Activated naive CD4-positive, alpha-beta T cell (primary cell): ENCODE data around the gene AMN.

ENCODE experiments used
- DNase-seq, 4 experiments: peaks; one replicate each; lab custom pipeline; 2025; lab: John Stamatoyannopoulos, UW

Gene AMN

DNA sequence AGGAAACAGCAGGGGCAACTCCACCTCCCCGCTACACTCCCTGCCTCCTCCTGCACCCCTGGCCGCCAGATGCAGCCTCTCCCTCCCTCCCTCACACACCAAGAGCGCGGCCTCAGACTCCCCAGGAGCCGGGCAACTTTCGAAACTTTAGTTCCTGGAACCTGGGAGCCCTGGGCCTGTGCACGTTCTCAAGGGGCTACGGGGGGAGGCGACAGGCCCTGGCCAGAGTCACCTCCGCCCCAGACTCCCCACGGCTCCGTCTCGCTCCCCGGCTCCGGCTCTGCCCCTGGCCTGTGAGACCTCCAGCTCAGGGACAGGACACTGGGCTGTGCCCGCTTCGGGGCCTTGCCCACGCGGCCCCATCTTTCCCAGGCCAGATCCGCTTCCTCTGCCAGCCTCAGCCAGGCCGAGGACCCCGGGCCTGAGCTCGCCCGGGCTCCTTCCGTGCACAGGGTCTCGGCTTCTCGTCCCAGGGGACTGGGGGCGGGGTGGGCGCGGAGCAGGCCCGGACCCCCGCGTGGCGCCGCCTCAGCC, 5.5 kb downstream of the AMN start:
- DNase-seq, result no peak

DNA sequence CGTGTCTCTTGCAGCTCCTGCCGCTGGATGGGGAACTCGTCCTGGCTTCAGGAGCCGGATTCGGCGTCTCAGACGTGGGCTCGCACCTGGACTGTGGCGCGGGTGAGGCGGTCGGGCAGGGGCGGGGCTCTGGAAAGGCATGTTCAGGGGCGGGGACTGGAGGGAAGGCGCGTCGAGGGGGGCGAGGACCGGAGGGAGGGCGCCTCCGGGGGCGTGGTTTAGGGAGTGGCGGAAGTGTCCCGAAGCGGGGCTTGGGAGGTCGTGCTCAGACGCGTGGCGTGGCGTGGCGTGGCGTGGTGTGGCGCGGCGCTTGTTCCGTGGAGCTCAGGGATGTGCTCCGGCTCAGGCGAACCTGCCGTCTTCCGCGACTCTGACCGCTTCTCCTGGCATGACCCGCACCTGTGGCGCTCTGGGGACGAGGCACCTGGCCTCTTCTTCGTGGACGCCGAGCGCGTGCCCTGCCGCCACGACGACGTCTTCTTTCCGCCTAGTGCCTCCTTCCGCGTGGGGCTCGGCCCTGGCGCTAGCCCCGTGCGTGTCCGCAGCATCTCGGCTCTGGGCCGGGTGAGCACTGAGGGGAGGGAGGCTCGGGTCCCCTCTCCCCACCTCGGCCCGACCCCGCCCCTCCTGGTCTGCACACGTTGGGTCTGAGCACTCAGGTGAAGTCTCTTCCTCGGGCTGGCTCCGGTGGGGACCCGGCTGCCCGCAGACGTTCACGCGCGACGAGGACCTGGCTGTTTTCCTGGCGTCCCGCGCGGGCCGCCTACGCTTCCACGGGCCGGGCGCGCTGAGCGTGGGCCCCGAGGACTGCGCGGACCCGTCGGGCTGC, 6.2 kb downstream of the AMN start:
- DNase-seq, result peak in 3 of 4 experiments; percentile 27 to 73 (median 62)

DNA sequence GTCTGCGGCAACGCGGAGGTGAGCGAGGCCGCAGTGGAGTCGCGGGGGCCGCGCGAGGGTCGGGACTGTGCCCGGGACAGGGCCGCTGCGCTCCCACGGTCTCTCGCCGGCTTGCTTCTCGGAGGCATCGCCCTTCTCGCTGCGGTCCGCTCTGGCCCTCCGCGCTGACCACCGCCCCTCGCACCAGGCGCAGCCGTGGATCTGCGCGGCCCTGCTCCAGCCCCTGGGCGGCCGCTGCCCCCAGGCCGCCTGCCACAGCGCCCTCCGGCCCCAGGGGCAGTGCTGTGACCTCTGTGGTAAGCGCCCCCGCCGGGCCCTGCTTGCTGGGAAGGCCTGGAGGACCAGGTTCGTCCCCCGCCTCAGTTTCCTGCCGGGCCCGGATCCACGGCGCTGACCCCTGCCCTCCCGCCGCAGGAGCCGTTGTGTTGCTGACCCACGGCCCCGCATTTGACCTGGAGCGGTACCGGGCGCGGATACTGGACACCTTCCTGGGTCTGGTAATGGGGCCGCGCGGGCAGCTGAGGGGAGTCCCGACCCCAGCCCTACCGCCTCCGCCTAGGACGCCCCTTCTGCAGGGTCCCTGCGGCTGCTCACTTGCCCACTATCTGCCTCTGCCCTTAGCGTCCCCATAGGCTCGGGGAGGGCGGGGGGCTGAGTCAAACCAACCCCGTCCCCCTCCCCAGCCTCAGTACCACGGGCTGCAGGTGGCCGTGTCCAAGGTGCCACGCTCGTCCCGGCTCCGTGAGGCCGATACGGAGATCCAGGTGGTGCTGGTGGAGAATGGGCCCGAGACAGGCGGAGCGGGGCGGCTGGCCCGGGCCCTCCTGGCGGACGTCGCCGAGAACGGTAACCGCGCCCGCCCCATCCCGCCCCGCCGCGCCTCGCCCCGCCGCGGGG, 7.0 kb downstream of the AMN start:
- no peak for DNase-seq

DNA sequence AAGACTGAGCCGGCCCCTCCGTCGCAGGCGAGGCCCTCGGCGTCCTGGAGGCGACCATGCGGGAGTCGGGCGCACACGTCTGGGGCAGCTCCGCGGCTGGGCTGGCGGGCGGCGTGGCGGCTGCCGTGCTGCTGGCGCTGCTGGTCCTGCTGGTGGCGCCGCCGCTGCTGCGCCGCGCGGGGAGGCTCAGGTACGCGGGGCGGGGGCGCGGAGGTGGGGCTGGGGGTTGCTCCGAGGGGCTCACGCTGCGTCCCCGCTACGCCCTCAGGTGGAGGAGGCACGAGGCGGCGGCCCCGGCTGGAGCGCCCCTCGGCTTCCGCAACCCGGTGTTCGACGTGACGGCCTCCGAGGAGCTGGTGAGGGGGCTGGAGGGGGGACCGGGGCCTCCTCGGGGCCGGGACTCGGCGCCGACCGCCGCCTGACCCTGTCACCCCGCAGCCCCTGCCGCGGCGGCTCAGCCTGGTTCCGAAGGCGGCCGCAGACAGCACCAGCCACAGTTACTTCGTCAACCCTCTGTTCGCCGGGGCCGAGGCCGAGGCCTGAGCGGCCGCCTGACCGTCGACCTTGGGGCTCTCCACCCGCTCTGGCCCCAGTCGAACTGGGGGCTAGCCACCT, 7.8 kb downstream of the AMN start:
- DNase-seq, result no peak

DNA sequence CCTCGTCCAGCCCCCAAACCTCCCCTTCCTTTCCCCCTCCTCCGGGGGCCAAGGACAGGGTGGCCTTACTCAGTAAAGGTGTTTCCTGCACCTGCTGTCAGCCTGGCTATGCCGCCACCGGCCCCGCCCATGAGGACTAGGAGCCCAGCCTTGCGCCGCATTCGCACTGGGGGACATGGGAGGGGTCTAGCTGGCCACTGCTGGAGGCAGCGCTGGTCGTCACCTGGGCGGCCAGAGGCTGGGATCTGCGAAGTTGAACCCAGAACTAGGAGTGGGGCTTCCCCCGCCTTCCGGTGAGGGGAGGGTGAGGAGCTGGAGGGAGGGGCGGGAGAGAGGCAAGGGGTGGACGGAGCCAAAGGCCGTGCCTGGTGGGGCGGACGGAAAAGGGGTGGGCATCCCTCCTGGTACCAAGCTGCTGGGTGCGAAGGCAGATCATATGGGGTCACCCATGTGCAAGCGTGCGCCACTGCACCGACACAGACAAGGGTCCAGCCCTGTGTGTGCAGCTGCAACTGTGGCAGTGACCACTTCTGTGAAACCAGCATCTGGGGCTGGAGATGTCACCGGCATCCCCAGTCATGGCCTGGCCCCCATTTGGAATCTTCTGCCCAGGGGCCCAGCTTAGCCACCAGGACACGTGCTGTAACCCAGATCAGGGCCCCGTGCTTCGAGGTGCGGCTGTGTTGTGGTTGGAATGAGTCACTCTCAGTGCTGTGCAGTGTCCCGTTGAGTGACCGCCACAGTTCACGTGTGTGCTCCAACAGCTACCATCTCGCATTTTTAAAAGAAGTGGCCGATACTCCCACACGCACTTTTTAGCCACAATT, 8.5 kb downstream of the AMN start:
- no peak for DNase-seq

DNA sequence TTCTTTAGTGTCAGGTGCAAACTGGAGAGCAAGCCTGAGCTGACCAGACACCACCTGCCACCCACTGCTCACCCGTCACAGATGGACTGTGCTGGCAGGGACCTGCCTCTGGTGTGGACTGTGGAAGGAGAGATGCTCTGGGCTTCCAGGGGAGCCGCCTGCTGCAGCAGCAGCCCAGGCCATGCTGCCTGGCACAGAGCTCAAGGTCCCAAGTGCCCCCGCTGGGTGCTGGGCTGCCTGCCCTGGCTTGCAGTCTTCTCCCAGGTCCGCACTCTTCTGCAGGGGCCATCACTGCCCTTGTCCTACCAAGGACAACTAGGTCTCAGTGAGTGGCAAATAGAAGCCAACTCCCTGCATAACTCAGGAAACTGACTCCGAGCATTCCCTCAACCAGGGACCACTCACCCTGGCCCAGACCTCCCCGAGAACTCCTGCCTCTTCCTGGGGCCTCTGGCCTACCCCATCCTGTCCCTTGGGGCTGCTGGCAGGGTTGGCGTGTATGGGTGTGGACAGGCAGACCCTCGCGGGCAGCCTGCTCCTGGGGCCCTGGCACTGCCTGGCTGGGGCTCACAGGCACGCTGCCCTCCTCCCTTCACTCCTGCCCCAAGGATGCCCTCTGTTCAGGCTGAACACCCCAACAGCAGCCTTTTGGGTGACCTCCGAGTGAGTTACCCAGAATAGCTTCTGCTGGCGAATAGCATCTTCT, 9.3 kb downstream of the AMN start:
- no peak for DNase-seq

DNA sequence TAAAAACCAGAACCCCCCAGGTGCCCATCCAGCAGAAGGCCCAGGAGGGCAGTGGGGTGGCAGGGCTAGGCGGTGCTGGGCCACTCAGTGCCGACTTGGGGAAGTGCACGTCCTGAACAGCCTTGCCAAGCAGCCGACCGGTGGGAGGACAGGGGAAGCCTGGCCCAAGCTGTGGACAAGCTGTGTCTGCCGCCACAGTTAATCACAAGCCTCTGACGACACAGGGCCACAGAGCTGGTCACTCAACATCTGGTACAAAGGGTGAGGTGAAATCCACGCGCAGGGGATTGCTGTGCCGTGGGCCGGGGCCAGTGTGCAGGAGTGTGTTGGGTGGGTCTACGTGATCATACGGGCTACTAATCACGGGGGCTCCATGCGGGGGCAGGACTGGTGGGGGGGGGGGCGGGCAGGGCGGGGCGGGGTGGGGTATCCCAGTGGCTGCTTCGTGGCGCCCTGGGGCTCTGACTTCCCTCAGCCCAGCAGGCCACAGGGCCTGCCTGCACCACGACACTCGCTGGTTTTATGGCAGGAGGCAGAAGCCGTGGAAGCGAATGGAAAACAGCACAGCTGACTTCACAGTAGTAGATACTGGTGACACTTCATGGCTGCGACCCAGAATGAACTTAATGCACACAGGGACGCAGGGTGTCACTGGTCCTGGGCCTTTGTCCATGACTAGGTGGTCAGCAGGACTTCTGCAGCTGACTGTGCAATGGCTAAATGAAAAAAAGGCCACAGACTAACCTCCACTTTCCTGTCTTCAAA, 10.2 kb downstream of the AMN start:
- DNase-seq, result no peak

DNA sequence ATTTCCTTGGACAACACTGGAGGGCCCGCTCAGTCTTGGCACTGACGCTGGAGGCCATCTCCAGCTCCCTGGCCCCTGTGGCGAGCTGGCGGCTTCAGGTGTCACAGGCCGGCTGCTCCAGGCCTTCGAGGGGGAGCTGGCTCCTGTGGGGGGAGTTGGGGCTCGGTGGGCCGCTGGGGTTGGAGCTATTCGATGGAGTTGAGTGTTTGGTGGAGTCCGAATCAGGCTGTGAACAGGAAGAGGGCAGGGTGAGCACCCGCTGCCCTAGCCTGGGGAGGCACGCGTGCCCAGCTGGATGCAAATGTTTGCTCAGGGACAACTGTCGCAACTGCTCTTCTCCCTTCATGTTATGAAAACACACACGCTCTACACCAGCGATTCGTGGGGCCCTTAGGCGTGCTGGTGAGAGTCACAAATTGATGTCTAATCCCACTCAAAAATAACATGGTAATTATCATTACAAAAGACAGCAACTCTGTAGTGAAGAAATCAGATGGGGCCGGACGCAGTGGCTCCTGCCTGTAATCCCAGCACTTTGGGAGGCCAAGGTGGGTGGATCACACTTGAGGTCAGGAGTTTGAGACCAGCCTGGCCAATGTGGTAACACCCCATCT, 11.3 kb downstream of the AMN start:
- no peak for DNase-seq

DNA sequence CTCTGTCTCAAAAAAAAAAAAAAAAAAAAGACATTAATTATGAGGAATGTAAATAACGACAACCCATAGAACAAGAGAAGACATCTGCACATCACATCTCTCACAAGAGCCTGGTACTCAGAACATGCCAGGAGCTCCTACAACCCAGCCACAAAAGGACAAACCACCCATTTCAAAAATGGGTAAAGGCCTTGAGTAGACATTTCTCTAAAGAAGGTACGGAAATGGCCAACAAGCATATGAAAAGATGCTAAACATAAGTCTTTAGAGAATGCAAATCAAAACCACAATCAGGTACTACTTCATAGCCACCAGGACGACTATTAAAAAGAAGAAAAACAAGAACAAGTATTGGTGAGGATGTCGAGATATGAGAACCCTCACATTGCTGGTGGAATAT, 13.3 kb downstream of the AMN start:
- DNase-seq, result no peak

DNA sequence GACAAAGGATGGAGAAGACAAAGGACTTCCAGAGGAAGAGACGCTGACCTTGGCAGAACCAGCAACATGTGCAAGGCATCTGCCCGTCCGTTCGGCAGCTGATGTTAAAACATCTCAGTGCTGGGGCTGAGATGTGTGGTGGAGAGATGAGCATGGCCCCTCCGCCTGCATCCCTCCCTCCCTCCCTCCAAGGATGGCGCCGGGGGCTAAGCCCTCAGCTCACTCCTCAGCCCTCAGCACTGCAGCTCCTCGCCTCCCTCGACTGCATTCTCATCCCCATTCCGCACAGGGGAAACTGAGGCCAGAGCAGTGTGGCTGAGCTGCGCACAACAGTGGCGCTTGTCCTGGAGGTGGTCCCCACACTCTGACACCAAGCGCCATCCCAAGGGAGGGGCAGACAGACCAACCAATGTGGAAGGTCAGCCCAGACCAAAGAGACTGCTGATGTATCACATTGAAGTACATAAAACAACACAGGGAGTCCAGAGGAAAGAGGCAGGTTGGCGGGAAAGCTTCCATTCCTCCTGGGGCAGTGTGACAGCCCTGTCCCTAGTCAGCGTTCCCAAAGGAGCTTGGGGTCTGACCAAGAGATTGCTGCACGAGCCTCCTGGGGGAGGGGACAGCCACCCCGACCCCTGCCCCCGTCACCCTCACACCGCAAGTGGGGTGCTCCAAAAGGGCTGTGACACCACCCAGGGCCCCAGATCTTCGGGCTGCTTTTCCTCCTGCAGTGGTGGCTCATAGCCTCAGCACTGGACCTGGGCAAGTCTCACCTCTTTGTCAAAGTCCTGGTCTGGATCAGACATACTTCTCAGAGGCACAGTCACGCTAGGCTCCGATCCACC, 15.1 kb downstream of the AMN start:
- no peak for DNase-seq

DNA sequence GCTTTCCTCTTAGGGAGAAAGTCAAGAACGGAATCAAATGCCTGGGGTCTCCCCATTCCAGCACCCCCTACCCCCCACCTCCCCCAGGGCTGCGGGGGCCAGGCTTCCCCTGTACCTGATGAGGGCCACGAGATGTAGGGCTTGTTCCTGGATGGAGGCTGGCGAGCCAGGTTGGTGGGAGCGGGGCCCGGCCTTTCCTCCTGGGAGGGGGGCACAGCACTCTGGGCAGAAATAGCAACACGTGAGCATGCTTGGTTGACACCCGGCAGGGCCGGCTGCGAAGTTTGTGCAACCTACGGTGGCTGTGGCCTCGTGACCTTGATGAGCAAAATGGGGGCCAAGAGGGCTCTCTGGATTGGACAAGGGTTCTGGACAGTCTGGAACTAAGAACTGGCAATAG, 15.7 kb downstream of the AMN start:
- DNase-seq, result no peak

DNA sequence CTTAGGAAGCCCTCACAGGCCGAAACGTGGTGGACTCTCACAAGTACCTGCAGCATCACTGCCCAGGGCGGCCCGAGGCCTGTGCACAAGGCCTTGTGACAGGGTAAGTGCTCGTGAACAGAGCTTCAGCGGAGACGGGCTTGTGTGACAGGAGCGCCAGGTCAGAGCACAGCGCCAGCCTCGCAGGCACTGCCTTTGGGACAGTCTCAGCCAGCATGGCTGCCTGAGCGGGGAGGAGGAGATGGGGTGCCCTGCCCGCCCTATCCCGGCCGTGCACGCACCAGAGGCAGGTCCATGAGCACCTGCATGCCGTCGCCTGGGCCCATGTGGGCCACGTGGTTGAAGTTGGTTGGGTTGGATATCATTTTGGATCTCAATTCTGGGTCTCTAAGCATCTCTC, 16.9 kb downstream of the AMN start:
- no peak for DNase-seq

DNA sequence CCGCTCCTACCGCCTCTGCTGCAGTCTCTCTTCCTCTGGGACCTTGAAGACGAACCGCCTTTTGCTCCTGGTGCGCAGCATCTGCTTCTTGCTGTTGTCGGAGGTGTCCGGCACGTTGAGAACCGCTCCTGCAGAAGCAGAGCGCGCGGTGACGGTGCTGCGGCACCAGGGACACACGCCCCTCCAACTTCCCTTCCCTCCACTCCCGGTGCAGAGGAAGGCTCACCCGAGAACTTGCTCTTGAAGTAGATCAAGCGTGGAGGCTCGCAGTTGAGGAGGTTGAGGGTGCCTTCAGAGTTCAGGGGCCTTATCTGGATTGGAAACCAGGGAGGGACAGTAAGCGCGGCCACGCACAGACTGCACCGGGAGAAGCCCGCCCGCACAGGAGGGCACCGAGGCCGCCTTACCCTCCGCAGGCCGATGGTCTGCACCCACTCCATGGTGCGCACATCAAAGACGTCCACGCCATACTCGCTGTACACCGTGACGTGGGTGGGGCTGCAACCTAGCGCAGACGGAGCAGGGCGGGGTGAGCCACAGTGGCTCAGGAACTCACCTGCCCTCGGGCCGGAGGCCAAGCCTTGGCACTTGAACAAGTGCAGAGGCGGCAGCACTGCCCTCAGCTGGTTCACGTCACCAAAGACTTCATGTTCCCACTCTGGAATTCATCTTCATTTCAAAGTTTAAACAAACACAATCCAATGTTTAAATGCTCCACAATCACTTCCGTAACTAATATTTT, 17.5 kb downstream of the AMN start:
- no peak for DNase-seq

DNA sequence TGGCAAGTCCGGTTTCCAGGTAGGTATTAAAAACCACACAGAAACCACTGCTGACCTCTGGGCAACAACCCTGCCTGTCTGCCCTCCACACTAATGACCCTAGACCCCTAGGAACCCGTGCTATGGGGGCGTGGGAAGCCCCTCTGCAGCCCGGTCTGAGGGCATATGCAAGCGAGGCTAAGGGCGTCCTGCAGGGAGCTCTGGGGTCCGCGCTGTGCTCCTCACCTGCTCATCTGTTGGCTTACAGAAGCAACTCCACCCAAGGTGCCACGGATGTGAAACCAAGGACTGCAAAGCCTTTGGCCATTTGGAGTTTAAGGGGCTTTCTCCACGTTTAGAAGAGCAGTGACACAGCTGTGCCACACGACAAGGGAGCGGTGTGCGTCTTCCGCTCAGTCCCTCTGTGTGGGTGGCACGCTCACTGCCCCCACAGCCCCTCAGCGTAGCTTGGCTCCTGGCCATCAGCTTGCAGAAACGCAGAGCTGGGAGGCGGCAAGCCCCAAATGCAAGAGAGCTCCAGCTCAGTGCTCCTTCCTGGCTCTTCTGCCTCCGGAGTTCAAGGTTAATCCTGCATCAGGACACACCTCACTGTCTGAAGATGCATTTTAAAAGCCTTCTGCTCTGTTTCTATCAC, 18.4 kb downstream of the AMN start:
- DNase-seq, result no peak

DNA sequence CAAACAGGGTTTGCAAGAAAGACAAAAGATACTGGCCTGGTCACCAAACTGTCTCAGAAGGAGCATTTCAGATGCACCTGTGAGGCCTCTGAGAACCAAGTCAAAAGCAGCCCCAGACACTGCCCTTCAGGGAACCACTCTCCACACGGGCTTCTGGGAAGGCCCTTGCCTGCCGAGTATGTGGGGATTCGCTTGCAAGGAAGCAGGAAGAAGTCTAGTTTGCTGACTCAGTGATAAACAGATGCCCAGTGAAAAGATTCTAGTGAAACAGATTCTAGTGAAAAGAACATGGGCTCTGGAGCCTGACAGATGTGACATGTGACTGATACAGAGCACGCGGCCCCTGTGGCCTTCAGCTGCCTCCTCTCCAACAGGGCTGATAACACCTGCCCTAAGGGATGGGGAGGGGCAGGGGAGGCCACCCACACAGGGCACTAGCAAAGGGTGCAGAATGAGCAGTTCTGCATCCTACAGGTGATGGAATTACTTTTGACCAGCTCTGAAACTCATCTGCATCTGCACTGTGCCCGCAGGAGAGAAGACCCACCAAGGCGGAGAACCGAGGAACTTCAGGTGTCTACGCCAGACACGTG, 19.1 kb downstream of the AMN start:
- DNase-seq, result no peak

DNA sequence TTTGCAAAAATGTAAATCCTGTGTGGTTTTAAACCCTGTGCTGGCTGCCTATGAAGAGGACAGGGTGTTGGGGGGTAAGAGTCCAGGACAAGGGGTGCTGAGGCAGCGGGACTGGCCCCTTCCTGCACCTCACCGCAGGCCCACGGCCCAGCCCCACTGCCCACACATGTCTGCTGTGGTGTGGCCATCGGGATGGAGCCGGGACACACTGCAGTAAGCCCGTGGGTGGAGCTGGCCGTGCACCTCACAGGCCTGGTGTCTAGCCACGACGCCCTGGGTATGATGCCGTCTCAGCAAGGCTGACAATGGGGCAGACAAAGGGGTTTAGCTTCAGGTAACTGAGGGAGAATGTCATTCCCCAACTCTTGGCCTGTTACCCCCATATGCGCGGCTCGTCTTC, 19.6 kb downstream of the AMN start:
- no peak for DNase-seq

DNA sequence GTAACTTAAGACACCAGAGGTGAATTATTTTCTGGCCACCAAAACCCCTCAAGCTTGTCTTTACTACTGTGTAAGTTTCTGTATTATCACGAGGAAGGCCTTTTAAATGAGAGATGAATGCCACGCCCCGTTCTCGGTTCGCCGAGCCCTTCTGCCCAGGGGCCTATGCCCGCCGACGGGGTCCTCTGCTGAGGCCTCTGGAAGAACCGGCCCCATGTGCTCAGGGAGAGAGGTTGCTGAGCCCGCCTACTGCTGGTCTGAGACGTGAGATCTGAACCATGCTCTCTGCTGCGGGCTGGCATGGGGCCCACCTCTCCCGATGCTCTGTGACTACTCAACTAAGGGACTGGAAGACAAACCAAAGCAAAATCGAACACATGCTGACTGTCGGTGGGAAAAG, 21.0 kb downstream of the AMN start:
- DNase-seq, result no peak
